ENCODE data around the gene KDM7A.
"Not testable (repeated sequence)": the region's sequence is repeated elsewhere in the genome, so short reads cannot be mapped to it uniquely, and the experiment has no call there.

Gene KDM7A

DNA sequence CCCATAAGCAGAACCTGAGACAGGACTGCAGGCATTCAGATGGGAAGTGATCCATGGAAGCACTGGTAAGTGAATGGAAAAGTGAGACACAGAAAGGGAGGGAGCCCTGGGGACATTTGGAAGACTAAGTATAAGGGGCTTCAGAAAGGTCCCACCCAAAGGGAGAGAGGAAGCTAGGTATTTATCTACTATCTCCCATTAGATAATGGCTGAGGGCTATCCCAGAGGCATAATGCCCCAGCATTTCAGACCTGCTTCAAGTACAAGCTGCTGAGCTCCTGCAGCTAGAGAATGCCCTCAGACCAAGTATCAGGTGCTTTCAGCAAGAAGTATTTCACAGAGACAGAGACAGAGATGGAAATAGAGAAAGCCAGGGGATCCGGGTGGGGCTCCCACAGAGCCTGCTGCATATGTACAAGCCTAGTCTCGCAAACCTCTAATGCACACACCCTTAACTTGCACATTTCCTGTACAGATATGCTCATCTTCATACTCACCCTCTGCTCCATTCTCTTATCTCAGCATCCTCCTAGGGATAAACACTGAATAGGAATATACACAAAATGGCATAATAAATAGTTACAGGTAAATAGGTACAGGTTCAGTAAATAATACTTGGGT, 20.2 kb downstream of the KDM7A start:
- DNase-seq = no peak

DNA sequence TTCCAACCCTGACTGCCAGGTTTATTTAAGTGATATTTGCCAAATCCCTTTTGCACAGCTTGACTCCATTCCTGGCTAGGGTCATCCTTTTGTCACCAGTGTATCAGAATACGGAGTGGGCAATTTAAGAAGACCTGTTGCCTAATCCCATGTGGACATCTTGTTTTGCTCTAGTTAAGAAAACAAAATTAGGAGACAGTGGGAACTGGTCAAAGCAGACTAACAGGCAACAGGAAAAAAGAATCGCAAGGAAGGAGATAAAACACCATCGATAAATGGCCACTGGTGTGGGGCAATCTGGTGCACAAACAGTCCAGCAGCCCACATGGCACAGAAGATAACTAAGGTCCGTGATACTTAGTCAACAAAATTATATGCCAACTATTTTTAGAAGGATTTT, 21.4 kb downstream of the KDM7A start:
- no peak for DNase-seq

DNA sequence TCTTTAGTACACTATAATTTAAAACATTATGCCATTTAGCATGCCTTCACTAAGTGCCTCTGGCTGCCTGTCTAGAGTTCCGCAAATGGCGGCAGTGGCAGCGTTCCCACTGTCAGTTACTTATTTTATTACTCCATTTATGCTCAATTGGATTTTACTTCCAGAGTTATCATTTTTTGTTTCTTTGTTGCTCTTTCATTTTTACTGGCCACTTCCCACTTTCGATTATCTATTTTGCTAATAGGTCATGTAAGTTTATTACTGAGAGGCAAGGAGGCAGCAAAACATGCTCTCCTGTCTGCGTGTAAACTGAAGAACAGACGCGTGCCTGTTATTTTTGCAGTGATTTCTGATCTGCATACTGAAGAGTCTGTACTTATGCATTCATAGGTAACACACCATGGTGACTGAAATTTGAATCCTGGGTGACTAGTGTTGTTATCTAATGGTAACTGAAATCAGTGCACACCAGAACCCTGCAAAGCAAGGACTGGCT, 23.1 kb downstream of the KDM7A start:
- DNase-seq = no peak

DNA sequence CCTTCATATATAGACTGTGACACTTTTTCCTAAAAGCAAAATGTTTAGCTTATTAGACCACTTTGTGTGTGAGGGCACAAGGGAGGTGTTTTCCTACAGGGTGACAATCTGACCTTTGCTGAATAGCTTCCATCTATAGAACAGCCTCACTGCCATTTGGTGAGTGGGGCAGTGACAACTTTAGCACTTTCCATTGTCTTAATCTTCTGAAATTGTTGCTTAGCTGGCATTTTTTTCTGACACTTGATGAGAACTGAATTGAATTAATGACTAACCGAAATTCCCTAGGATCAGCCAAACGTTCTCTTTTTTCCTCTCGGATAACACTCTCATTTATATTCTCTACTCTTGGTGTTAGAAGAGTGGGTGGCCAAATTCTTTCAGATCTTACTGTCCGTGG, 30.2 kb downstream of the KDM7A start:
- no peak for DNase-seq

DNA sequence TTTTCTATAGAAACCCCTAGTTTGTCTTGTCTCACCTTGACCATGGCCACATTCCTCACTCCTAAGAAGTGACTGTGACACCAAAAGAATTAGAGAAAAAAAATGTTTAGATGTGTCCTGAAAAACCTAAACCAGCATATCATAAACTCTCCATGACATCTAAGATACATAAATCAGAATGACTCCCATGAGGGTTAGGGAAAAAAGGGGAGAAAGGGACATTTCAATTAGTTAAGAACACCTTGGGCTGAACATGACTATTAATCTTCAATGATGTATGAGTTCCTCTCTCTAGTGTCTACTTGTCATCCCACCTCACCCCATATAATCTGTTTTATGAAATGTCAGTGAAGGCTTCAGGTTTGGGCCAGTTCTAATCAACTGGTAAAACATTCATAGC, 31.1 kb downstream of the KDM7A start:
- no peak for DNase-seq

DNA sequence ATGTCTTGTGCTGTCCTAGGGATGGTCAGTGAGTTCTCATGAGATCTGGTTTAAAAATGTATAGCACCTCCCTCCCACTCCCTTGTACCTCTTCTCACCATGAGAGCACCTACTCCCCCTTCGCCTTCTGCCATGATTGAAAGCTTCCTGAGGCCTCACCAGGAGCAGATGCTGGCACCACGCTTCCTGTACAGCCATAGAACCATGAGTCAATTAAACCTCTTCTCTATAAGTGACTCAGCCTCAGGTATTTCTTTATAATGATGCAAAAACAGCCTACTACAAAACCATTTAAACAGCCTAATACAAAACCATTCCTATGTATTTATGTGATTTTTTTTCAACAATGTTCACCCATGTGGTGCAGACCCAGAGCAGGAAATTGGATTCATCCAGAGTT, 32.0 kb downstream of the KDM7A start:
- no peak for DNase-seq

DNA sequence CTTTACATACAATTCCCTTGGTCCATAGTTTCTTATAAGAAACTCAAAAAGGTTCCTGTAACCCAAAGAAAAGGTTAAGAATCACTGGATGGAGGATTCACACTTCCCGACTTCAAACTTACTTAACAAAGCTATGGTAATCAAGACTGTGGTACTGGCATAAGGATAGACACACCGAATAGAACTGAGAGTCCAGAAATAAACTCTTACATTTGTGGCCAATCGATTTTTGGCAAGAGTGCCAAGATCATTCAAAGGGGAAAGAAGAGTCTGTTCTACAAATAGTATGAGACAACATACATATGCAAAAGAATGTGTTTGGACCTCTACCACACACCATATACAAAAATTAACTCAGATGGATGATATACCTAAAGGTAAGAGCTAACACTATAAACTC, 32.8 kb downstream of the KDM7A start:
- DNase-seq = no peak

DNA sequence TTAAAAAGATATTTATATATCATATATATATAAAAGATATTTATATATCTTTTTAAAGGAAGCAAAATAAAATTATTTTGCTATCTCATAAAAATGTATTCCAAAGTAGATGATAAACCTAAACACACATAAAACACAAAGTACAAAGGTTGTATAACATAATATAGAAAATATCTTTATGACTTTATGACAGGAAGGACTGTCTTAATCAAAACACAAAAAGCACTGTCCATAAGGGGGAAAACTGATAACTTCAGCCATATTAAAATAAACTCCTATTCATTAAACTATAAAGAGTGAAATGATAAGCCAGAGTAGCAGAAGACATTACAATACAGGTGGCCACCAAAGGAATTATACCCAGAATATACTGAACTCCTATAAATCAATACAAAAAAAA, 34.8 kb downstream of the KDM7A start:
- DNase-seq = no peak

DNA sequence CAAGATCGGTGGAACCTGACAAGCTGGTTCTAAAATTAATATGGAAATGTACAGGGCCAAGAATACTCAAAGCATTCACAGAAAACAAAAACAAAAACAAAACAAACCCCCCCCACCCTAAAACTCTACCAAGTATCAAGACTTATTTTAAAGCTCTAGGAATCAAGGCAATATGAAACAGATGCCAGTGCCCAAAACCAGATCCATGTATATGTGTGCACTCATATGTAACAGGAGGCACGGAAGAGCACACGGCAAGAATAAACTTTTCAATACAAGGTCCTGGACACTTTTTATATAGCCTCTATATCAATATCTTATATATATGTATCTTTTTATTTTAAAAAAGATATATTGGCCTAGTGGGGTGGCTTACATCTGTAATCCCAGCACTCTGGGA, 35.5 kb downstream of the KDM7A start:
- no peak for DNase-seq

DNA sequence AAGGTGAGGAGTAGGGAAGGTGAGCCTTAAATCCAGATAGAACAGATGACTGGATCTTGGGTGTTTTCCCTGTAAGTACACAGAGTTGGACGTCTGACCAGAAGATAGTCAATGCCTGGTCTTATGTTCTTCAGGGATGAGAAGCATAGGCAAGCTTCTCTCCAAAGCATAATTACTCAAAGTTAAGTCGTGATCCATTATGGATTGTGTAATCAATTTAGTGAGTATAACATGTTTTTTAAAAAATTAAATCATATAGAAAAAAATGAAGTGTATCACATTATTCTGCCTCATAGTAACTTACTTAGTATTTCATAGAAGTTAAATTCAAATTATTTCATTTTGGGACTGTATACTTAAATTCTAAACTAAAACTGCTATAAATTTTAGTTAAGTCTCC, 39.7 kb downstream of the KDM7A start:
- no peak for DNase-seq

DNA sequence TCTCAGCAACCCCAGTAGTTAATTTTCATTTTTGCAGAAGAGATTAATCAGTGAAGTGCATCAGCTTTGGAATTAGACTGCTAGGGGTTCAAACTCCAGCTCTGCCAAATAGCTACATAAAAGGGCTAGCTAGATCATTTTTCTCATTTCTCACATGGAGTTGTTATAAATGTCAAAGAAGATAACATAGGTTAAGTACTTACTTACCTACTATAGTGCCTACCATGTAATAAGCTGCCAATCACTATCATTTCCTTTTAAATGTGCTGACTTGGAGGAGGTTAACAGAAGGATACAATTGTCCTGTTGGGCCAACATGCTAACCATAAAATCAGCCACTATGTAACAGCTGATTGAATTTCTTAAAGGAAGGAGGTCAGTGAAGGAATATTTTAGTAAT, 40.7 kb downstream of the KDM7A start:
- DNase-seq = no peak

DNA sequence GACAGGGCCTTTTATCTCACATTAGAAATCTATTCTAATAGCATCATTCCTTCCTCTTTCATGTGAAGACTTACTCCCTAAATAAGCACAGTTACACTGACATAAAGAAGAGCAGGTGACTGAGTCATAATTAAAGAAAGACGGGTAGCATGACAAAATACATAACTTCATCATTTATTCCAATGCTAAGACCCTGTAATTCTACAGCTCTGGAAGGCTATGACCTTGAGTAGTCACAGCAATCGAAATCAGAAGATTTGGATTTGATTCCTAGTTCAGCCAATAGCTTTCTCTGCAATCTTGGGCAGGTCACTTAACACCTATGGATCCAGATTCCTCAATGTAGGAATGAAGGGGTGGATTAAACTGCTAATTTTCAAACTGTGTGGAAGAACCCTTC, 42.7 kb downstream of the KDM7A start:
- no peak for DNase-seq

DNA sequence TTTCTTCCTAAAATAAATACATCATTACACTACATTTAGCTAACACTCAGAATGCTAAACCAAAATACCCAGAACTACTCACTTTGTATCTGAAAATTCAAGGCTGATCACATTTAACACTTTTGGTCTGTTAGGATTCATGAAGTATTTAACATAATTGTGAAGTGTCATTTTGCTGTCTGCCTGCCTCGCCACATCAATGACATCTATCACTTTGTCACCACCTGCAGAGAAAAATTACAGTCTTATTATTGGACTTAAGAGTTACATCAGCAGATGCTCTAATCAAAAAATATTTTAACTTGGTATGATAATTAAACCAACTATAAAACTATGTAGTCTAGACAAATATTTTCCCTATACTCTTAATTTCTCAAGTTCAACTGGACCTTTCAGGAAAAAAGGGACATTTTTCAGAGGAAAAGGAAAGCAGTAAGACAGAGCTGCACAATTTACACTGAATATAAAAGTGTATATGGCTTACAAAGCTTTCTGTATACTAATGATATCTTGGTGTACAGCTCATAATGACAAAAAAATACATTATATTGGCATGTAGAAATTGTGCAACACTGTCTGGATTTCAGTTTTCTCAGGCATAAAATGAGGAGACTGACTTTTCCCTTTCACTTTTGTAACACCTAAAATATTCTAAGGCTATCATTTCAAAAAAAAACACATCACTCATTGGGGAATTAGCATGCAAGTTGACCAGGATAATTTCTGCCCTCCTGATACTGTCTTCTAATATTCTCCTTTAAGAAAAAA, 49.2 kb downstream of the KDM7A start:
- DNase-seq = no peak

DNA sequence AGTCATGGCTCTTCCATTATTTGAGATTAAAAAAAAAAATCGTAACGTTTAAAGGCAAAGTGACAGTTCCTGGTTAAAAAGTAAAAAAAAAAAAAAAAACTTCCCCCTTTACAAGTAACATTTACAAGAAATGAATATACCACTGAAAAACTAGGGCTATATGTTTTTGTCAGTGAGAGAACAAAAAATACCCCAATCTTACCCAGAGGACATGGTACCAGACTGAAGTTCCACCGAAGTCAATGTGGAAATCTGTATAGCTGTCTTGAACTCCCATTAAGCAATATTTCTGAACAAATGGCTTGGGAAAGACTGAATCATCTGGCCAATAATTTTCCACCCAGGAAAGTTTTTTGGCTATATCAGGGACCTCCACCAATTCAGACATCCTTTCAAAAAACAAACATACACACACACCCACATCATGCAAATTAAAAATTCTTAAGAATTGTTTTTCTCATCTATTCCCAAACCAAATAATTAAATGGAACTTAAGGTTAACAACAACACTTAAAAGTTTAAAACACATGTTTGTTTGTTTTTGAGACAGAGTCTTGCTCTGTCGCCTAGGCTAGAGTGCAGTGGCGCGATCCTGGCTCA, 50.2 kb downstream of the KDM7A start:
- no peak for DNase-seq

DNA sequence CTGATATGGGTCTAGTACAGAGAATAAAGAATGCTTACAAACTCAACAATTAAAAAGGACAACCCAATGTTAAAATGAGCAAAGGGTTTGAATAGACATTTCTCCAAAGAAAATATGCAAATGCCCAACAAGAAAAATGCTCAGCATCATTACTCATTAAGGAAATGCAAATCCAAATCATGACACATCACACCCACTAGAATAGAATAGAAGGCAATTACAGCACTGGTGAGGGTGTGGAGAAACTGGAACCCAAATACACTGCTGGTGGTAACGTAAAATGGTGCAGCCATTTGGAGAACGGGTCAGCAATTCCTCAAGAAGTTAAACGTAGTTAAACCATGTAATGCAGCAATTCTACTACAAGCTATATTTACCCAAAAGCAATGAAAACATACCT, 53.8 kb downstream of the KDM7A start:
- no peak for DNase-seq

DNA sequence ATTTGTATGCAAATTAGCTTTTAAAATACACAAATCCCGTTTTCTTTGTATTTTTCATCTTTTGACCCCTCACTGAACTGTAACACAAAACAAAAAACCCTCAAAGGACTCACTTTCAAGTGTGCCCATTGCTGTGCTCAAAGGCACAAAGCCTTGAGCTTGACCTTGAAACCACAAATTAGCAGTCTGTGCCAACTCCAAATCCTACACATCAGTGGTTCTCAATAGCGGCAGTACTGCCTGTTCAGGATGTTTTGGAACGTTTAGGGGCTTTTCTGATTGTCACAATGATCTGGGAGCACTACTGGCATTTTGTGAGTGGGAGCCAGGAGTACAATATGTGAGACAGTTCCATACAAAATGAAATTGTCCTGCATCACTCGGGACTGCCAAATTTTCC, 55.5 kb downstream of the KDM7A start:
- no peak for DNase-seq

DNA sequence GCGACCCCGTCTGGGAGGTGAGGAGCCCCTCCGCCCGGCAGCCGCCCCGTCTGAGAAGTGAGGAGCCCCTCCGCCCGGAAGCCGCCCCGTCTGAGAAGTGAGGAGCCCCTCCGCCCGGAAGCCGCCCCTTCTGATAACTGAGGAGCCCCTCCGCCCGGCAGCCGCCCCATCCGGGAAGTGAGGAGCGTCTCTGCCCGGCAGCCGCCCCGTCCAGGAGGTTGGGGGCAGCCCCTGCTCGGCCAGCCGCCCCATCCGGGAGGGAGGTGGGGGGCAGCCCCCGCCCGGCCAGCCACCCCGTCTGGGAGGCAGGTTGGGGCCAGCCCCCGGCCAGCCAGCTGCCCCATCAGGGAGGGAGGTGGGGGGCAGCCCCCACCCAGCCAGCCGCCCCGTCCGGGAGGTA, 62.0 kb downstream of the KDM7A start:
- not testable (repeated sequence) for DNase-seq

DNA sequence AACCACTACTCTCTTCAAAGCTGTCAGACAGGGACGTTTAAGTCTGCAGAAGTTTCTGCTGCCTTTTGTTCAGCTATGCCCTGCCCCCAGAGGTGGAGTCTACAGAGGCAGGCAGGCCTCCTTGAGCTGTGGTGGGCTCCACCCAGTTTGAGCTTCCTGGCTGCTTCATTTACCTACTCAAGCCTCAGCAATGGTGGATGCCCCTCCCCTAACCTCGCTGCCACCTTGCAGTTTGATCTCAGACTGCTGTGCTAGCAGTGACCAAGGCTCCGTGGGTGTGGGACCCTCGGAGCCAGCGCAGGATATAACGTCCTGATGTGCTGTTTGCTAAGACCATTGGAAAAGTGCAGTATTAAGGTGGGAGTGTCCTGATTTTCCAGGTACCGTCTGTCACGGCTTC, 68.0 kb downstream of the KDM7A start:
- not testable (repeated sequence) for DNase-seq

DNA sequence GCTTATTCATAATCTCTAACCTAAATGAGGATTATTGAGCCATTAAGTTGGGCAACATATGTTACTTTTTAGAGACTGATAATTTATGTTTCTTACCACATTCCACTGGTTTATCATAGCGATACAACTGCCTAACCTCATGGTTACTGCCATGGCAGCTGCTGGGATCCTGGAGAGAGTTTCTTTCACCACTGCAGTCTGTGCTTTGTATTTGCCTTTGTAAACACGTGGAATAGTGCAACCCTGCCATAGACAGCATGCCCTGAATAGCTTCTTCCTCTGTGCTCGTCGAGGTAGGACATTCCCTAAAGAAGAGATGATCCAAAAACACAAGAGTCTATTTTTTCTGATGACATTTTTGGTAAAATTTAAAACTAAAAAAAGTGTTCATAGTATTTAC, 80.3 kb downstream of the KDM7A start:
- DNase-seq = no peak

DNA sequence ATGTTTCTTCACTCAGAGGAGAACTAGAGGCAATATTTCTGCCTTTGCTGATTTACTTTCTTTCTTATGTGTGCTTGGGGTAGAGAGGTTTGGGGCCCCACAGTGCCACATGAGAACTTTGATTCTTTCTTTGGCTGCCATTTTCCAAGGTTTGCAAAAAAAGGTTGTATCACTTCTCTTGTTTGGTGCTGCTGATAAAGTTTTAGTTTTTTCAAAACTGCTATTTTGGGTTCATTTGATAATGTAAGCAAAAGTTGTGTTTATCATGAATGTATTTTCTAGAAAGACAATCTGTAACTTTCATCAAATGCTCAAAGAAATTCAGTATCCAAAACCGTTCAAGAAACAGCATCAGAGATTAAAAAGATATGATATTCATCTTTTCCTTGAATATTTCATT, 83.4 kb downstream of the KDM7A start:
- no peak for DNase-seq

DNA sequence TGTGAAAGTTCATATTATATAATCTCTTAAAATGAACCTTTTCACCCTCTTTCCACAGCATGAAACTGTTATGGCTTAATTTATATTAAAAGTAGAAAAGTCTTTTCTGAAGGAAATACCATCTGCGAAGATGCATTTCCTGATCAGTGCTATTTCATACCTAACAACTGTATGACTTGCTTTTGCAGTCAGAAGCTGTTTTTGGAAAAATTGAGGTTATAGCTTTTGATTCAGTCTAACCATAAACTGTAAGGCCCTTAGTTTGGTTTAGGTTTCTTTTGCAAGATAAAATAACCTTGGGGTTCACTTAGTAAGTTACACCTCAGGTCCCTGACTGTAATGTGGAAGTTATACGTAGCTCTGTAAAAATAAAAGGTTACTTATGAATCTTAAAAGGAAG, 91.3 kb downstream of the KDM7A start:
- no peak for DNase-seq

DNA sequence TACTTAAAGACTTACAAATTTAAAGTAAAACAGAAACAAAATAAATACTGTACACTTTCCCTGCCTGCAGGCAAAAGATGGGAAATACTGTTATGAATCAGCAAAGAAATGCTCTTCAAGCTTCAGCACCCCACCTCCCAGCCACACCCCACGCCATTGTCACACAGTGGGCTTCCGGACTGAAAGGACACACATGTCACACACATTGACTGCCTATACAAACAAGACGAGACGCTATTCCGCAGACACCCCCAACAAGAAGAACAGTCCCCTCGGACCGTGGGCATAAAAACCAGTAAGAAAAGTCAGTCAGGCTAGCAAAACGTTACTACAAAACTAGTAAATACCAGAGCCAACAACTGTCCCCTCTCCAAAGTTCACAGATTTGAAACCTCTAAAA, 91.8 kb downstream of the KDM7A start:
- DNase-seq = no peak

DNA sequence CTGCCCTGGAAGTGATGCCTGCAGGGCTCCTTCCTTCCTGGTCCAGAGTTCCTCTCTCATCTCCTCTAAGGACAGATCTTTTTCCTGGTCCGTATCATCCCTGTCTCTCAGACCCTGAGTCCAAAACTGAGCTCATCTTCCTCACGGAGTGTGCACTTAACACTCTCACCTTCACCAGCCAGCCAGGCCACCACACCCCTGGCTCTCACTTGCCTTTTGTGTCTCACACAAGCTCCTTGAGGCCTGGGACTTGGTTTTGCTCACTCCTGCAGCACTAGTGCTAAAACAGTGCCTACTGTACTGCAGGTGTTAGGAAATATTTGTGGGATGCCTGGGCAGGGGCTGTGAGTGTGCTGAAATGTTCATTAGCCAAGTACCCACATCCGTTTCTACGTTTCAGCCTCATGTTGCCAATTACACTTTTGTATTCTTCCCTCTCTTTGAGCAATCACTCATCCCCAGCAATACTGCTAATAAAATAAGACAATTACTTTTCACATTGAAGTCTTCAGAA, 92.6 kb downstream of the KDM7A start:
- DNase-seq = no peak

DNA sequence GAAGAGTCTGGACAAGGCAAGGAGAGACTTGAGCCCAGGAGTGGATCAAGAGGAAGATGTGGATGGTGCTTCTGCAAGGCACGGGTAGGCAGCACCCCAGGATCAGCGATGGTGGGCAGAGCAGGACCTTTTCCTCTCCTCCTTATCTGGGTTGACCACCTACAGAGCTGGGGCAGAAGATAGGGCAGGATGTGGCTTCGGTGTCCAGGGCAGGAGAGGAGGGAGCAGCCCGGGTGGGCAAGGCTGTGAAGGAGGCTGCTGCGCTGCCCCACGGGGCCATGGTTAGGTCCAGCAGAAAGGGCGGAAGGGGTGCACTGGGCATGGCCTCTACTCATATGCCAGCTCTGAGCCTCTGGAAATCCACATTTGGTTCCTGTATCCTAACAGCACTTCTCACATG, 94.0 kb downstream of the KDM7A start:
- no peak for DNase-seq

Measured in GDM1 (cell line).